Prostate gland (tissue), 2 donors: ENCODE measurements around the gene SPTB.

Source experiments
- POLR2A ChIP-seq: fragments of 450-650 bp; IDR thresholded peaks from one replicate; pipeline ENCODE4 v1.6.1; 2016; ENCODE audit warnings: antibody characterized with exemption, mild to moderate bottlenecking
- POLR2AphosphoS5 ChIP-seq: sonication (generic); formaldehyde crosslinking; IDR thresholded peaks from one replicate; pipeline ENCODE4 v1.6.1; 2017; ENCODE audit warnings: antibody characterized with exemption
- TF ChIP-seq, protein P1 (sequence below), 4 experiments: fragments of 200-600 bp in 2 of 4; fragments of 450-650 bp in 2 of 4; sonication (generic) in 2 of 4; IDR thresholded peaks; 1 replicate in 3 of 4; 2 replicates in 1 of 4; pipeline ENCODE4 v1.5.1; 2016 to 2019; ENCODE audit warnings: antibody characterized with exemption in 4 of 4, mild to moderate bottlenecking in 2 of 4, moderate library complexity in 2 of 4

- TF ChIP-seq, protein P1, sequence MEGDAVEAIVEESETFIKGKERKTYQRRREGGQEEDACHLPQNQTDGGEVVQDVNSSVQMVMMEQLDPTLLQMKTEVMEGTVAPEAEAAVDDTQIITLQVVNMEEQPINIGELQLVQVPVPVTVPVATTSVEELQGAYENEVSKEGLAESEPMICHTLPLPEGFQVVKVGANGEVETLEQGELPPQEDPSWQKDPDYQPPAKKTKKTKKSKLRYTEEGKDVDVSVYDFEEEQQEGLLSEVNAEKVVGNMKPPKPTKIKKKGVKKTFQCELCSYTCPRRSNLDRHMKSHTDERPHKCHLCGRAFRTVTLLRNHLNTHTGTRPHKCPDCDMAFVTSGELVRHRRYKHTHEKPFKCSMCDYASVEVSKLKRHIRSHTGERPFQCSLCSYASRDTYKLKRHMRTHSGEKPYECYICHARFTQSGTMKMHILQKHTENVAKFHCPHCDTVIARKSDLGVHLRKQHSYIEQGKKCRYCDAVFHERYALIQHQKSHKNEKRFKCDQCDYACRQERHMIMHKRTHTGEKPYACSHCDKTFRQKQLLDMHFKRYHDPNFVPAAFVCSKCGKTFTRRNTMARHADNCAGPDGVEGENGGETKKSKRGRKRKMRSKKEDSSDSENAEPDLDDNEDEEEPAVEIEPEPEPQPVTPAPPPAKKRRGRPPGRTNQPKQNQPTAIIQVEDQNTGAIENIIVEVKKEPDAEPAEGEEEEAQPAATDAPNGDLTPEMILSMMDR (IDR thresholded peaks at IDR 0.05) = no peak
- TF ChIP-seq POLR2A (no peak), POLR2AphosphoS5 (no peak)
These were observed 21.5 kb downstream of the SPTB start for GRCh38 chr14:64857979-64858744.
